Effector memory CD8-positive, alpha-beta T cell (primary cell): ENCODE data around the gene LCA5L.
A peak's percentile ranks its signal among the peaks of the same experiment; 100 is the strongest.

Experiments
- ATAC-seq: fragments of 150-1000 bp; cut with Tn5 transposase; replicated peaks from 2 replicates; pipeline ENCODE4 v1.10.0; 2021; ENCODE audit warnings: mild to moderate bottlenecking, moderate library complexity
- DNase-seq, 3 experiments: peaks; one replicate each; pipeline ENCODE4 v3.0.0; 2021
- H3K27ac Mint-ChIP-seq, 2 donors: one replicate each; pipeline ENCODE4 v1.8.0; 2022; ENCODE audit warnings: mild to moderate bottlenecking in 2 of 2, mixed read lengths in 2 of 2, moderate library complexity in 2 of 2
- H3K27me3 Mint-ChIP-seq, 2 donors: one replicate each; pipeline ENCODE4 v1.8.0; 2022; ENCODE audit warnings: mixed read lengths in 2 of 2
- H3K36me3 Mint-ChIP-seq: one replicate; pipeline ENCODE4 v1.8.0; 2022; ENCODE audit warnings: mild to moderate bottlenecking, moderate library complexity, mixed read lengths; ENCODE audit not compliant: insufficient read depth
- H3K4me1 Mint-ChIP-seq, 2 donors: one replicate each; pipeline ENCODE4 v1.8.0; 2022; ENCODE audit warnings: low read depth in 2 of 2, mixed read lengths in 2 of 2
- H3K4me3 Mint-ChIP-seq, 2 donors: one replicate each; pipeline ENCODE4 v1.8.0; 2022; ENCODE audit warnings: mild to moderate bottlenecking in 2 of 2, mixed read lengths in 2 of 2, moderate library complexity in 2 of 2
- H3K9me3 Mint-ChIP-seq, 2 donors: one replicate each; pipeline ENCODE4 v1.8.0; 2022; ENCODE audit warnings: mixed read lengths in 2 of 2

The LCA5L gene

DNA sequence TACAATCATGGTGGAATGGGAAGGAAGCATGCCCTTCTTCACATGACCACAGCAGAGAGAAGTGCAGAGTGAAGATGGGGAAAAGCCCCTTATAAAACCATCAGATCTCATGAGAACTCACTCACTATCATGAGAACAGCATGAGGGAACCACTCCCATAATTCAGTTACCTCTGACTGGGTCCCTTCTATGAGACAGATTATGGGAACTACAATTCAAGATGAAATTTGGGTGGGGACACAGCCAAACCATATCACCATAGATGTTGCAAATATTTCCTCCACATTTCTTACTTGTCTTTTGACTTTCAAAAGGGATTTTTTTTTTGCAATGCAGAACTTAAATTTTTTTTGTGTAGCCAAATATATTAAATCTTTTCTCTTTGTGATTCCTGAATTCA, 21.0 kb upstream of the LCA5L start:
- H3K36me3 Mint-ChIP-seq, result no peaks in the 10 kb centered on the region
- H3K4me3 Mint-ChIP-seq, result no peak overlapping the region
- H3K4me1 Mint-ChIP-seq, result no peaks in the 10 kb centered on the region
- no peak for DNase-seq
- H3K27ac Mint-ChIP-seq, result no peak overlapping the region
- H3K9me3 Mint-ChIP-seq, result no peaks in the 10 kb centered on the region
- peaks cover 0 to 6% of the 10 kb centered on the region in 2 donors for H3K27me3 Mint-ChIP-seq
- ATAC-seq, result no peak

DNA sequence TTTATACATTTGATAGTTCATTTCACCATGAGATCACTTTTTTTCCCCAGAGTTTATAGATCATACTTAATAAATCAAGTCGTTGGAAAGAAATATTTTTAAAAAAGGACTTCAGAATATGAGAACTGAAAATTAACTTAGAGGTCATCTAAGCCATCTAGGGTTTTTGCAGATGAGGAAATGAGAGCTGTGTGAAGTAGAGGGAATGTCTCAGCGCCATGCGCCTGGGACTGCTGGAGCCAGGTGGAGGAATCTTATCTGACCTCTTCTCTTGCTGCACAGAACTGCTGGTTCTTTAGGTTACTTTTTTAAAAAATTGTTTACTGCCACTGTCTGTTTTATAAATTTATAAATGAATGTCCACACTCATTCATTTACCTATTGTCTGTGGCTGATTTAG, 17.7 kb upstream of the LCA5L start:
- no peak overlapping the region for H3K27ac Mint-ChIP-seq
- H3K4me3 Mint-ChIP-seq, result no peak overlapping the region
- H3K4me1 Mint-ChIP-seq, result no peaks in the 10 kb centered on the region
- H3K27me3 Mint-ChIP-seq, result no peaks in the 10 kb centered on the region
- ATAC-seq (no peak), DNase-seq (no peak)
- H3K9me3 Mint-ChIP-seq, result no peaks in the 10 kb centered on the region
- H3K36me3 Mint-ChIP-seq, result no peaks in the 10 kb centered on the region

DNA sequence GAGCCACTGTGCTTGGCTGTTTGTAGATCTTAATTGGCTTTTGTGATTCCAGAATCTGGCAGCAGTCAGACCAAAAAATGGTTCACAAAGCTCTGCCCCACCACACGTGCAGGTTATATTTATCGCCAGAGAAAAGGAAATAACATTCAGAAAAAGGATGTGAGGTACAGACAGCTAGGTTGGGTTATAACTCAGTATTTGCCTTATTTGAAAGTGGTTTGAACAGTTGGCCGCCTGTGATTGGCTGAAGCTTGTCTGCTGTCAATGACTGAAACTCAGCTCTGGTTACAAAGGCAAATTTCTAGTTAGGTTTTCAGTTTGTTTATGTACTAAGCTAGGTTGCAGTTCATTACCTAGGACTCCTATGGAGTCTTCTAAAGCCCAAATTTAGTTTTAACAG, 15.8 kb upstream of the LCA5L start:
- no peaks in the 10 kb centered on the region for H3K36me3 Mint-ChIP-seq
- no peak overlapping the region for H3K27ac Mint-ChIP-seq
- no peak for DNase-seq
- no peaks in the 10 kb centered on the region for H3K9me3 Mint-ChIP-seq
- ATAC-seq, result no peak
- no peak overlapping the region for H3K4me3 Mint-ChIP-seq
- H3K27me3 Mint-ChIP-seq, result no peaks in the 10 kb centered on the region
- no peaks in the 10 kb centered on the region for H3K4me1 Mint-ChIP-seq

DNA sequence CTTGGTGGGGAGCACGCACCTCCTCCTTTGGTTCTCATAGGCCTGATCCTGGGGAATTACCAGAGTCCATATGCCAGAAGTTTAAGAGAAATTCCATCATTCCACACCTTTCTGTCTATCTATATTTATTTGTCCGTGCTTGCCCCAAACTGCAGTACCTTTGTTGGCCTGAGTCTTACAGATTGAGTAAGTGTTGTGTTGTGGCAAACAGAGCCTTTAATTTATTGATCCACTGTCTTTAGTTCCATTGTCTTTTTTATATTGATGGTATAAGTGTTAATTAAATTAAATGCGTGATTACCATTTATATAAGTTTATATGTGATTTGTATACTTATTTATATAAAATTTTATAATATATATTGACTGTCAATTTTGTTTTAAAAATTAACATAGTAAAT, 11.1 kb upstream of the LCA5L start:
- ATAC-seq (no peak), DNase-seq (no peak)
- Mint-ChIP-seq H3K4me3 (no peak overlapping the region), H3K27me3 (peaks cover 12 to 35% of the 10 kb centered on the region in 2 donors), H3K4me1 (no peaks in the 10 kb centered on the region), H3K36me3 (no peaks in the 10 kb centered on the region), H3K9me3 (no peaks in the 10 kb centered on the region), H3K27ac (no peak overlapping the region)

DNA sequence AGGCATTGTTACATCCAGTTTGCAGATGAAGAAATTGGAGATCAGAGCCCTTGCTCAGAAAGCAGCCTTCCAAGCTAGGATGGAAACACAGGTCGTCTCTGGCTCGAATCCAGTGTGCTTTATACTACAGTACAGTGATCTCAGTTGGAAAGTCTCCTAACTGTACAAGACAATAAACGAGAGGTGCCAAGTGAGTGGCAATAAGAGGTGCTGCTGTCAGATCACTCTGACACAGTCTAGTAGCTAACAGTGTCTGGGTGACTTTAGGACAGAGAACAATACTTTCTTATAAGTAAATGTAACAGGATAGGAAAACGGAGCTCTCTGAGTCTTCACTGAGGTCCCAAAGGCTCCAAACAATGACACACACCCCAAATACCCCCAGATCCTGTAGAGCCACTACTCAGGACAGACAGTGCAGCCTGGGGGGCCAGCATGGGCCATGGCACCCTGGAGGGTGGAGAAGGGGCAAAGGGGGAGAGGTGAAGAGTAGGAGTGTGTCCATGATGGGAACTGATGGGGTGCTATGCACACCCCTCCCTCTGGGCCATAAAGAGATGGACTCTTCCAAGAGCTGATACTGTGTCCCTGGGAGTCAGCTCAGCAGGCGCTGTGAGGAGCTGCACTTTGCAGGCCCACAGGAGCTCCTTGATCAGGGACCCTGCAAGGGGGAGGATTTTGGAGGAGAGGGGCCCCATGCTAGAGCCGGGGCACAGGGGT, 9.5 kb upstream of the LCA5L start:
- Mint-ChIP-seq H3K9me3 (no peaks in the 10 kb centered on the region), H3K4me1 (no peaks in the 10 kb centered on the region), H3K27ac (no peak overlapping the region), H3K36me3 (no peaks in the 10 kb centered on the region), H3K27me3 (peaks cover 19 to 45% of the 10 kb centered on the region in 2 donors), H3K4me3 (no peak overlapping the region)
- no peak for ATAC-seq
- DNase-seq, result no peak

DNA sequence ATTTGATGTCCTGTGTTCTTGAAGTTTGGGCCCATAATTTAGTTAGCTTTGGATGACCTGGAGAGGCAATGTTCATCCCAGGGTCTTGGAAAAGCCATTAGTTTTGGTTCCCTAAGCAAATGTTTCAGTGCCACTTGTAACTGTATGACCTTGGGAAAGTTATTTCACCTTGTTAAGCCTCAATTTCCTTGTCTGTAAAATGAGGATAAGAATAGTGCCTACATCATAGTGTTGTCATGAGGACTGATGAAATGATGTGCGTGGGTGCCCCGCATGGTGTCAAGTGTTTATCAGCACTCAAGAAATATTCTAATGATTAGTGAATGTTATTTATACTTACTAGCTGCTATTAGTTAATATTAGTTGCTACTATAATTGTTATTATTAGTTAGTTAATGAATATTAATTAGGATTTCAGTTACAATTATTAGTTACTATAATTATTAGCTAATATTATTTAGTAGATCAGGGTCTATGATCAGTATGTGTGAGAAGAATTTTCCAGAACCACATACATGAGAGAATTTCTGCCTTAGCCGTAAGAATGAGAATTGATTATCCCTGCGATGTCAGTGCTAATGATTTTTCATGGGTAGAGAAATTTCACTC, 8.1 kb upstream of the LCA5L start:
- Mint-ChIP-seq H3K4me1 (no peaks in the 10 kb centered on the region), H3K27ac (no peak overlapping the region), H3K36me3 (no peaks in the 10 kb centered on the region)

DNA sequence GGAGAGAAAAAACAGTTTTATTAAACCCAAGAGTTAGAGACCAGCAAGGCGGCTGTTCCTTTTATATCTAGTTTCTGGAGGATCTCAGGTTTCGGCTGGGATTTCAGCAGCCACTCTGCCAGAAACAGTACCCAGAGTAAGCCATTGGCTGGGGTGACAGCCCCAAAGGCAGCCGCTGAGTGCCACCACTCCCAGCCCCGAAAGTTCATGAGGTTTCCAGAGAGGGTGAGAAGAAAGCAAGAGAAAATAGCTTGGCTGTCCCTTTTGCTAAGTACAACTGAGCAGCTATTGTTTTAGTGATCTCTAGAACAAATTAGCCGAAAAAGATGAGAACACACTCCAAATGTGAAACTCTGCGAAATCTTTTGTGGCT, 7.4 kb upstream of the LCA5L start:
- no peaks in the 10 kb centered on the region for H3K36me3 Mint-ChIP-seq
- no peaks in the 10 kb centered on the region for H3K9me3 Mint-ChIP-seq
- DNase-seq, result no peak
- H3K4me3 Mint-ChIP-seq, result no peak overlapping the region
- no peaks in the 10 kb centered on the region for H3K4me1 Mint-ChIP-seq
- H3K27me3 Mint-ChIP-seq, result peaks cover 19 to 62% of the 10 kb centered on the region in 2 donors
- no peak for ATAC-seq
- H3K27ac Mint-ChIP-seq, result no peak overlapping the region

More for the DNA sequence above, 8.1 kb upstream of the LCA5L start:
- H3K4me3 Mint-ChIP-seq, result no peak overlapping the region
- DNase-seq, result no peak
- no peak for ATAC-seq
- H3K9me3 Mint-ChIP-seq, result no peaks in the 10 kb centered on the region
- H3K27me3 Mint-ChIP-seq, result peaks cover 19 to 58% of the 10 kb centered on the region in 2 donors

DNA sequence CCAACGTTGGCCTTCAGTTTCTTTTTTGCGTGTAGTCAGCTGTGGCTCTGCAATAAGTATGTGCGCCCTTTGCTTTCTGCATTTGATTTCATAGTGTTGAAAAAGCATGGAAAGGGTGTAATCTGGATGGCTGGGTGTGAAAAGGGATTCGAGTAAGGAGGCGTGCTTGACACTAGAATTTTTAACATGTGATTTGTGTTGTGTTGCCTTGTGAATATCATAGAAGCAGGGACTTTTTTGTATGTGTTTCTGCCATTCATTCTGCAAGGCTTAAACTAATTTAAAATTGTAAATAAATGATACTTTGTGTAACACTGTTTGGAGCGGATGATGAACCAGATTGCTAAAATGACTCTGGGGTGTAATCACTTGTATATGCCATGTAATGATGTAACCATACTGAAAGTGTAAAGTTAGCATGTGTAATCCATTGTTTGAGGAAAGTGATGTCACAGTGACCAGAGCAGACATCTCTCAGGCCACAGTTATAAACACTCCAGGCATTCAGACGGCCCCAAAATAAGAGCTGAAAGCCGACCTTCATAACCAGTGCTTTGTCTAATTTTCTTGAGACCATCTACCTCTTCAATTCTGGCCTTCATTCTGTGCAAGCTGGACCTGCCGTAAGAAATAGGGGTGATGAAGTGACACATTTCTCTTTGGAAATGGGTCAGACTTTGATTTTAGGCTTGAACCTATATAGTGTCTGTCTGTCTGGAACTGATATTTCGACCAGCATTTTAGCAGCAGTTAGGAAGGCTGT, 6.8 kb upstream of the LCA5L start:
- H3K27me3 Mint-ChIP-seq, result peaks cover 19 to 62% of the 10 kb centered on the region in 2 donors

DNA sequence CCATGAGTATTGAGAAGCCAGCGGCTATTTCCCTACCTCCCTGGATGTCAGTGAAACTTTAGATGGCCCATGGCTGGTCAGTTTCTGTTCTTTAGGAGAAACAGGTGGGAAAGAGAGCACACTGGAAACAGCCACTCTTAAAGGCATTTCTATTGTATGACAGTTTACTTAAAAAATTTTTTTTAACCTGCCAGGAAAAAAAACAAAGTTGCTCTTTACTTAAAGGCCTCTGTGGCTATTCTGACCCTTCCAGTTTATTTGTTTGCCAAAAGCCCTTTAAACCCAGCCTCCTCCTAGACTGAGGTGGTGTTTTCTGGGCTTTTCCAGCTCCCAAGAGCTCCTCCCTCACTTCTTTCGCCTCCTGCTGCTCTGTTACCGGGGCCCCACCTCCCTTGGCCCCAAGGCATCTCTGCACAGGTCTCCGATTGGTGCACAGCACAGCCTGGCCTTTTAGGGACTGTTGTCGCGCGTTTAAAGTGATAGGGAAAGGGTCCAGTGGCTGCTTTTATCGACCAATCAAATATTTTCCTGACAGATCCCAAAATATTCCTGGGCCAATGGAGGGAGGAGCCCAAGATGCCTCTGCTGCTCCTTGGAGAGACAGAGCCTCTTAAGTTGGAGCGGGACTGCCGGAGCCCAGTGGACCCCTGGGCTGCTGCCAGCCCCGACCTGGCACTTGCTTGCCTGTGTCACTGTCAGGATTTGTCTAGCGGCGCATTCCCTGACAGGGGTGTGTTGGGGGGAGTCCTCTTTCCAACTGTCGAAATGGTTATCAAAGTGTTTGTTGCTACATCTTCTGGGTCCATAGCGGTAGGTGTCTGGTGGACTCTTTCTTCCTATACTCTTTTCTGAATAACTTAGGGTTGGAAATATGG, 6.0 kb upstream of the LCA5L start, which contains the start of gene SH3BGR:
SH3BGR (plus strand) TSS at position 639 of the 875 bp plus-strand sequence; CDS start at position 766, 127 bp downstream.
- H3K27ac Mint-ChIP-seq, result no peak within 1 kb of the TSS
- H3K36me3 Mint-ChIP-seq, result peaks cover under 1% of the 10 kb centered on the region
- no peaks in the 10 kb centered on the region for H3K4me1 Mint-ChIP-seq
- DNase-seq (no peak), ATAC-seq (no peak)
- H3K9me3 Mint-ChIP-seq, result no peaks in the 10 kb centered on the region
- H3K27me3 Mint-ChIP-seq, result peaks cover 19 to 62% of the 10 kb centered on the region in 2 donors
- no peak within 1 kb of the TSS for H3K4me3 Mint-ChIP-seq

More for the DNA sequence above, 6.8 kb upstream of the LCA5L start:
- no peak overlapping the region for H3K27ac Mint-ChIP-seq
- H3K36me3 Mint-ChIP-seq, result no peaks in the 10 kb centered on the region
- H3K9me3 Mint-ChIP-seq, result no peaks in the 10 kb centered on the region
- DNase-seq (no peak), ATAC-seq (no peak)
- H3K4me3 Mint-ChIP-seq, result no peak overlapping the region
- no peaks in the 10 kb centered on the region for H3K4me1 Mint-ChIP-seq

DNA sequence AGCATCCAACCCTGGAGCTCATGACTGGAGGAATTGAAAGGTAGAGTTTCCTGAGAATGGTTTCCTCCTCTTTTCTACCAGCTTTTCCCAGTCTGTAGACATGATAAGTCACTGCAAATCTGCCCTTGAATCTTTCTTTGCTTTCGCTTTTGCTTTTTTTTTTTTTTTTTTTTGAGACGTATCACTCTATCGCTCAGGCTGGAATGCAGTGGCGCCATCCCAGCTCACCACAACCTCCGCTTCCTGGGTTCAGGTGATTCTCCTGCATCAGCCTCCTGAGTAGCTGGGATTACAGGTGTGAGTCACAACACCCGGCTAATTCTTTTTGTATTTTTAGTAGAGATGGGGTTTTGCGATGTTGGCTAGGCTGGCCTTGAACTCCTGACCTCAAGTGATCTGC, 1.7 kb upstream of the LCA5L start:
- ATAC-seq (no peak), DNase-seq (no peak)
- H3K27ac Mint-ChIP-seq, result no peak overlapping the region
- H3K9me3 Mint-ChIP-seq, result no peaks in the 10 kb centered on the region
- no peak overlapping the region for H3K4me3 Mint-ChIP-seq
- H3K27me3 Mint-ChIP-seq, result peaks cover 25 to 42% of the 10 kb centered on the region in 2 donors
- peaks cover 9 to 11% of the 10 kb centered on the region in 2 donors for H3K4me1 Mint-ChIP-seq
- peaks cover 24% of the 10 kb centered on the region for H3K36me3 Mint-ChIP-seq

DNA sequence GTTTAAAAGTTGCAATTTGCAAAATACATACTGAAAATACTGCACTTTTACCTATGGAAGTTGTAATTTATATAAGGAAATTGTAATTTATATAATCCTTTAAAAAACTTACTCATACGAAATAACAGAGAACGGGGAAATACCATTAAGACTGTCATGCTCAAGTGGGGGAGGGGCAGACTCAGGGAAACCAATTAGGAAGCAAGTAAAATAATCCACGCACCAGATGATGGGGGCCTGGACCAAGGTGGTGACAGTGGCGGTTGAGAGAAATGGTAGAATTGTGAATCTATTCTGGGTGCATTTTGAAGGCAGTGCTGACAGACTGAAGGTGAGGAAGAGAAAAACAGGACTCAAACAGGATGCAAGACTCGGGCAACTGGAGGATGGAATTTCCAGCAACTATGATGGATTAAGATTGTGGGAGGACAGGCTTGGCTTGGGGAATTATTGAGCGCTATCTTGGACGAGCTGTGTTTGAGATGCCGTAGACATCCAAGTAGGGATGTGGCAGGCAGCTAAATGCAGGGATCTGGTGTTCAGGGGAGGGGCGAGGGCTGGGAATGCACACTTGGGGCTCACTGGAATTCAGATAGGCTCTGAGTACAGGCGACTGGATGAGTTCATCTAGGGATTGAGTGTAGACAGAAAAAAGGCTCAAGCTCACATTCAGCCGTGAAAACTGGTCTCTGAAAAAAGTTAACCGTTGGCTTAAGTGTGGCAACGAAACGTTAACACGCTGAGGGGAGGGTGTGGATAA, 977 bp downstream of the LCA5L start:
- Mint-ChIP-seq H3K36me3 (peaks cover 24% of the 10 kb centered on the region), H3K4me1 (peaks cover 9 to 11% of the 10 kb centered on the region in 2 donors), H3K4me3 (peak overlapping the region; percentile 91 to 92), H3K9me3 (no peaks in the 10 kb centered on the region), H3K27ac (peak overlapping the region; percentile 92 to 96), H3K27me3 (peaks cover 19 to 33% of the 10 kb centered on the region in 2 donors)
- DNase-seq, result no peak
- no peak for ATAC-seq
